Subcutaneous adipose tissue (tissue), 4 donors: ENCODE data around the gene OR3A2. TPM values are rescaled to one million over a fixed set of nuclear protein-coding genes. Genes with fewer than 3 reads are reported as not detected.

Experiments
- CTCF ChIP-seq: fragments of 450-650 bp; IDR thresholded peaks from one replicate; pipeline ENCODE4 v1.5.1; 2016; ENCODE audit warnings: low read depth, mild to moderate bottlenecking, control low read depth, antibody characterized with exemption, moderate library complexity
- small RNA-seq: library from RNA; depleted of rRNA; stranded (forward); fragments of <200 nt; gene quantifications from one replicate; pipeline ENCODE3, GENCODE V24; 2016
- total RNA-seq, 4 donors: library from RNA; depleted of rRNA; stranded (reverse); fragments of >200 nt; gene quantifications; one replicate each; pipeline ENCODE4 v1.1.0, GENCODE V29; 2016

Gene OR3A2
- total RNA-seq, 4 donors from 2014 or later = 1.7 TPM; not detected in 3

GRCh38 chr17:3260163-3260562 is 125.9 kb downstream of the OR3A2 start:
- TF ChIP-seq CTCF = no peak

- no peak for TF ChIP-seq CTCF
Measured at GRCh38 chr17:3256575-3256974, 129.5 kb downstream of the OR3A2 start.

Small RNA genes lying within 50 kb of the gene (small RNA-seq; reads per million reads assigned to genes)
- gene OR1AC1P = not detected

Other genes starting within 250 kb of the OR3A2 start
- gene OR1A2, start 188.8 kb downstream of the OR3A2 start, total RNA-seq = not detected
- gene OR1A1, start 178.6 kb downstream of the OR3A2 start, total RNA-seq = not detected
- gene OR3A1, start 87.9 kb downstream of the OR3A2 start, total RNA-seq = not detected
- gene OR1E1, start 12.1 kb upstream of the OR3A2 start, total RNA-seq = not detected
- gene OR3A3, start 25.1 kb upstream of the OR3A2 start, total RNA-seq = not detected
- gene OR1E2, start 47.5 kb upstream of the OR3A2 start, total RNA-seq = not detected
- 1 to 10 TPM in 2 of 4 donors, under 1 TPM in 2; 0.51 to 2.6 (median 0.96) TPM for gene SPATA22, start 85.5 kb upstream of the OR3A2 start, total RNA-seq
- gene ASPA, start 89.7 kb upstream of the OR3A2 start, total RNA-seq = 1 to 10 TPM; 3.4 to 6.6 (median 5.6) TPM
- gene TRPV3, start 171.5 kb upstream of the OR3A2 start, total RNA-seq = 1 to 10 TPM in 3 of 4 donors, under 1 TPM in 1; 0.16 to 2.8 (median 1.3) TPM
- 1 to 10 TPM; 4.2 to 6.8 (median 5.1) TPM for gene TRPV1, start 223.1 kb upstream of the OR3A2 start, total RNA-seq
- 10 to 100 TPM in 3 of 4 donors, 1 to 10 TPM in 1; 7.3 to 16.8 (median 10.8) TPM for gene SHPK, start 249.9 kb upstream of the OR3A2 start, total RNA-seq